ENCODE measurements around the gene SLC39A1.
A peak's percentile ranks its signal among the peaks of the same experiment; 100 is the strongest.

The SLC39A1 gene

DNA sequence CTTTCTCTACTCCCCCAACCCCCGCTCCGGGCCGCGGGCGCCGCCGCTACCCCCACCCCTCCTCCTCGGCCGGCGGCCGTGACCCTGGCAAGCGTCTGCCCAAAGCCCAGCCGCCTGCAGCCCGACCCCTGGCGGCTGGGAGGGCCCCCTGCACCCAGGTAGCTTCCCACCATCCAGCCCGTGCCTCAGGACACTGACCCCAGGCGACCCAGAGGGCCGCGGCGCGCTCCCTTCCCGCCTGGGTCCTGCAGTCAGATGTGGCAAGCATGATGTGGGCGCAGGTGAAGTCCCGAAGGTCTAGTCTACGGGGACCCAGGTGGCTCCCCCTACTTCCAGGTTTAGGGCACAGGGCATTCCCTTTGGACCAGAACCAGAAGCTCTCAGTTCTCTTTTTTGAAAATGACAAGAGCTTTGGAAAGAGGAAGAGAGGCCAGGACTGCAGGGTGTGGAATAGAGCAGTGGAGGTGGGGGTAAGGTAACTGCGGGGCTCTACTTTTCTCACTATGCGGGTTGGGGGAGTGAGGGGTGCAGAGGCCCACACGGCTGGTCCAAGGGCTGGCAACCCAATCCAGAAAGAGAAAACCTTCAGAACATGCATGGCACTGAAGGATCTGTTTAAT is 16.6 kb downstream of the SLC39A1 start, which contains the start of gene DENND4B:
TSS of gene DENND4B (minus strand) at position 97 of the 620 bp plus-strand sequence. CDS start 2,344 bp downstream, outside the sequence.
- peak; percentile 79 to 83 for DNase-seq

DNA sequence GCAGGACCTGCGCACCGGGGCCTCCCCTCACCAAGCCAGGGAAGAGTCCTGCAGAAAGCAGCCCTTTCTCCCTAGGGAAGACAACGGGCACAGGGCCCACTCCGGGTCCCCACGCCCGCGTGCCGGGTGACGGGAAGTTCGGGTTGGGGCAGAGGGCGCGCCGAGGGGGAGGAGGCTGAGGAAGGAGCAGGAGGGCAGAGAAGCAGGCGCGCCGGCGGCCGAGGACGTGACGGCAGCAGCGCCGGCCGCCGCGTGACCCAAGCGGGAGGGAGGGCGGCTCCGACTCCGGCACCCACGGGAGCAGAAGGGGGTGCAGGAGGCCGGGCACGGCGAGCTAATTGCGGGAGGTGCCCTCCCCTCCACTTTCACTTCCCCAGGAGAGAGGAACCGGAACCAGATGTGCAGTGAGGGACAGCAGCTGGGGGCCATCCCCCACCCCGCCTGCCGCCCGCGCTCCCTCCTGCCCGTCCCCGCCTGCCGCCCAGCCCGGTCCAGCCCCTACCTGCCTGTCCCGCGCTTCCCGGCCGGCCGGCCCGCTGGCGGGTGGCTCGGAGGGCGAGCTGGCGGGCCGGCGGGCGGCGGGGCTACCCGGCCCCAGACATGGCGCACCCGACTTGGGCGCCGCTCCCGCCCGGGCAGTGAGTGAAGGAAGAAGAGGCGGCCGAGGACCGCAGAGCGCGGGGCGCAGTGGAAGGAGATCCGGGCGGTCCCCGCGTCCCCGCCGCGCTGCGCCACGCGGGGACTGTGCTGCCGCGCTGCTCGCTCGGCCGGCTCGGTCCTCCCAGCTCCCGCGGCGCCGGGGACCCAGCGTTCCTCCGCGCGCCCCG is 17.3 kb downstream of the SLC39A1 start:
- peak; percentile 86 to 93 for DNase-seq

DNA sequence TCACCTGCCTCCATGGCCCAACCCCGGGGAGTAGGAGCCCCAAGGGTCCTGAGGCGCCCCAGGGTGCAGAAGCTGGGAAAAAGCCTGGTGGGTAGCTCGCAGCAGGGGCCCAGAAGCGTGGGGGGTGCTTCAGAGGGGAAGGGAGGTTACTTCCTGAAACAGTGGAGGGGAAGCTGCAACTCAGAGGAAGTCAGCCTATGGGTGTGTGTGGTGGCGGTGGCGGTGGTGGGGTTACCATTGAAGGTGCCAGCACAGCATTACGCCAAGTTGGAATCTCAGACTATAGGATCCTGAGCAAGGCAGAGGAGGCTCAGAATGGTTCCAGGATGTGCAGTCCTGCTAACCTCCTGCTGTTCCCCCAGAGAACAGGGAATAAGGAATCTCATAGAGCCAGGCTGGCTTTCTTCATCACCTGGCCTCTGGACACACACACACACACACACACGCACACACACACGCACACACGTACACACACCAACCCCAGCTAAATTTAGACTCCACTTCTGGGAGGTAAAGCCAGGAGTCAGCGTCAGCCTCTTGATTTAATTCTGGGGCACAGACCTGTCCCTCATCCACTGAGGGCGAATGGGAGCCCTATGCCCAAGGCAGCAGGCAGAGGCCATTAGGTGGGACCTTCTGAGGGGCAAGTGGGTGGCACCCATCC is 18.1 kb downstream of the SLC39A1 start:
- DNase-seq, result peak; percentile 88

DNA sequence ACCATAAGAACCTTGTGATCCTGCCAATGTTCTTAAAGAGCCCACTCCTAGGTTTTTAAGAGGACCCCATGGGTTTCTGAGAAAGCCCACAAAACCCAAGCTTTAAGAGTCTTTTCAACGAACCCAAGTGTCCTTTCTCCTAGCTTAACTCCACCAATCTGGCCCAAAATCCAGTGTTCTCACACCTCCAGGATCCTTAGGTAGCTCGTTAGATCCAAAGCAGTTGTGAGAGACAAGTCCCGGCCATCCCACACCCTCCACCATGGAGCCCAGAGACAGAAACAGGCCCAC is 18.6 kb downstream of the SLC39A1 start:
- no peak for DNase-seq

DNA sequence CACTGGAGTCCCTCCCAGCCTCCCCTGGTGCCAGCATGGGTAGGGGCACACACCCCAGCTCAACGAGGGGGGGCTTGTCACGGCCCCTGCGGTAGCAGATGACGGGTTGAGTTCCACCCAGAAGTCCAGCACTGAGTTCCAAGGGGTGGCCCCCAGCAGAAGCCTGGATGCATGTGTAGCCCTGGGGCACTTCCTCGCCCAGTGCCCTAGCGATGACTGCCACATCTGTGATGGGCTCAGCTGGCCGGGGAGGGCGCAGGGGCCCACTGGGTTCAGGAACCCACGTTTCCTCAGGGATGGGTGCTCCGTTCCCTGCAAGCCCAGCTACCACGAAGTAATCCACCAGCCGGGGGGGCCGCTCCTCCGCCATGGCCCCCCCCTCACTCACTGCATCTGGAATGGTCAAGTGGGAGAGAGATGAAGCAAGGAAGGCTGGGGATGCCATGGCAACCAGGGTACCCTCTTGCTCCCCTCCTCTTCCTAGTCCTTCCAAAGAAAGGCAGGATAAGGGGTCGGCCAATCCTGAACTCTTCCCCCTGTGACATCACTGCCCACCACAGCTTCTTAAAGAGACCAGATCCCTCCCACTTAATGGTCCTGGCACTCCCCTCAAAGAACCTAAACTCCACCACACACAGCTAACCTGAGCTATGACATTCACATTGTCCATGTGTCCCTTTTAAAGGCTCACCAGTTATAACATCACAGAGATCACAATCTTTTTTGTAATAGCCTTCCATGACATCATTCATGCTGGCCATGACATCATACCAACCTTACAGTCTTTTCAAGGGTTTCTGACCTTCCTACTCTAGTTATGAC is 19.1 kb downstream of the SLC39A1 start:
- peak; percentile 34 to 54 for DNase-seq

DNA sequence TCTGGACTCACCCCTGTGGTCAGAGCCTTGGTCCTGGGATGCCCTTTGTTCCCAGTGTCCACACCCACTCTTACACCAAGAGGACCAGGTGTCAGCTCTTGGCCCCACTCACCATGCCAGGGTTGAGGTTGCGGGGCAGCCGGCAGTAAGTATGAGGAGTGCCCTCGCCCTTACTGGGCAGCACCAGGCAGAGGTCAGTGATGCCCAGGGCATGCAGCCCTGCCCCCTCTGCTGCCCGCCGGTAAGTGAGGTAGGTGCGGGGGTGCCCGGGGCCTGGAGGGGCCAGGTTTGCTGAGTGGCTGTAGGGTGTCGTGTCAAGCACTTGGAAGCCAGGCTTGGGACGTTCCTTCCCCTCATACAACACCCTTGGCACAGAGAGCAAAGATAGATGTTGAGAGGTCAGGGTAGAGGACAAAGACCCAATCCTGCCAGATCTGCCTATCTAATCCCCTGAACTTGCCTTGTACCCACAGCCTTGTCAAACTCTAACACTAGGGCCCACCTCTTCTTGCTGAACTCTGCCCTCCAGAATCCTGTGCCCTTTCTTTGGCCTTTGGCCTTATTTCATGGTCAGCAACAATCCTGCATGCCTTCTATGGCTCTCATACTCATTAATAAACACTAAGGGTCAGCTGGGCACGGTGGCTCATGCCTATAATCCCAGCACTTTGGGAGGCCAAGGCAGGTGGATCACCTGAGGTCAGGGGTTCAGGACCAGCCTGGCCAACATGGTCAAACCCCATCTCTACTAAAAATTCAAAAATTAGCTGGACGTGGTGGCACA is 20.4 kb downstream of the SLC39A1 start:
- no peak for DNase-seq

DNA sequence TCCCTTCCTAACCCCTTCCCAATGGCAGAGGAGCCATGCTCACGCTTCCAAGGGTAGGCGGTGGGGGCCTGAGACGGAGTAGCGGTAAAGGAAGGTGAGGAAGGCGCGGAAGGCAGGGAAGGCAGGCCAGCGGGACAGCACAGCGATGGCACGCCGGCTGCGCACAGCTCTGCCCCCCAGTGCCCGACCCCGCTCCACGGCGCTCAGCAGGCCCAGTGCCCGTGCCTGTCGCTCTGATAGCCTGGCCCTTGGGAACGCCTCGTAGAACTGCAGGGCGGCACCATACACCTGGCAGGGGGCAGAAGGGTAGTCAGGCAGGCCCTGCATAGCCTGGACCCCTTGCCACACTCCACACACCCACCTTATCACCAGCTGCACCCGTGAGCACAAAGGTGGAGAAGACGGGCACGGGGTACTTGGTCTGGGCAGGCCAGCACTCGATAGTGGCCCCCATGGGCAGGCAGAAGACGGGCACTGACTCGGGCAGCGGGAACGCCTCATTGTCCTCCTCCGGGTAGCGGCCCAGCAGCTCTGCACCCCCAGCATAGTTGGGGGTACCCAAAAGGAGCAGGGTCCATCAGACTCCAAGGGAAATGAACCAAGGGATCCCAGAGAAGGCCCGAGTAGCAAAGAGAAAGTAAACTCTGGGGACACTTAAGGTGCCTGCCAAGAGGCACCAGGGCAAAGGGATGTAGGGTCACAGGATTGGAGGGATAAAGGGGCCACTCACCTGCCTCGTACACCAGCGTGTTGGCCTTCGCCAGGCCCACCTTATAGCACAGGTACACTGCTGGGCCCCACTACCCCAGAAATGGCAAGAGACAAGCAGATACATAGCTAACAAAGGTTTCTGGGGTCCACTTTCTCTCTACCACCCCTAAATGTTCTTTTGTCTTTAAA is 21.3 kb downstream of the SLC39A1 start:
- no peak for DNase-seq

DNA sequence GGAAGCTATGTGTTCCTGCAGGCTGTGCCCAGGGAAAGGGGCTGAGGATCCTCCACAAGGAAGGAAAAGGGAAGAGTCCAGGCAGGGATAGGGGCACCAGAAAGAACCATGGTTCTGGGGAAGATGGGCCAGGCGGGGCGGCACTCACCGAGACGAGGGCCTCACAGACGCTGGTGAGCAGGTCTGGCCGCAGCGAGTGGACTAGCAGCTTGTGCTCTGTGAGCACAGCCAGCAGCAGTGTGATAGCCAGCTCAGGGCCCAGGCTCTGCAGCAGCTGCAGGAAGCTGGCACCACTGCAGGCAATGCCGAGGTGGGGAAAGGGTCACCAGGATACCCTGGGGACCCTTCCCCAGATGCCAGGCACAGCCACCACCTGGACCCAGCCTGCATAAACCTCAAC is 22.6 kb downstream of the SLC39A1 start:
- no peak for DNase-seq

DNA sequence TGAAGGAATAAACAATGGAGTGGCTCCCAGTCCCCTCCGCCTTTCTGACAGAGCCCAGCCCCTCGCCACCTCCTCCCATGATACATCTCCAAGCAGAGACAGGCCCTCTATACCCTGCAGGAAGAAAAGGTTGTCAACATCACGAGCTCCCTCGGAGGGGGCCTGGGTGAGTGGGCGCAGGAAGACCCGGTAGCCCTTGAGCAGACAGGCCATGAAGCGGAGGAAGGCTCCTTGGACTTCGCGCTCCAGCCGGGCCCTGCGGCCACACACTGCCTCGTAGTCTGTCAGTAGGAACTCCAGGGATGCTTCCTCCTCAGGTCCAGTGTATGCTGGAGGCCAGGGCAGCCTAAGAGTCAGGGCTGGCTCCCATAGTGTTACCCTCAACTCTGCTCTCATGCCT is 23.9 kb downstream of the SLC39A1 start:
- DNase-seq, result no peak

DNA sequence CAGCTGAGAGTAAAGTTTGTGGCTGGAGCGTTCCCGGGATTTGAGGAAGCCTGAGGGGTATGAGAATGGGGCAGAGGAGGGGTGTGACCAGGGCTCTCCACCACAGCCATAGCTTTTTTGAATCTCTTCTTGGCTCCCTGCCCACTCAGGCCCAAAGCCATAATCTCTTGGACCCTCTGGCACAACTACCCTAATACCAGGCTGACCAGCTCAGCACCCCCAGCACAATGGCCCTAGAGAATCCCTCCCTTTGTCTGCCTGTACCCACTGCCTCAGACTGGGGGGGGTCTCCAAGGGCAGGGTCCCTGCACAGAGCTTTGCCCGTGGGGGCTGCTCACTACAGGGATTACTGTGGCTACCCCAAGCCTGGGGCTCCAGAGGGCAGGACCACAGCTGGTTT is 24.3 kb downstream of the SLC39A1 start:
- no peak for DNase-seq

DNA sequence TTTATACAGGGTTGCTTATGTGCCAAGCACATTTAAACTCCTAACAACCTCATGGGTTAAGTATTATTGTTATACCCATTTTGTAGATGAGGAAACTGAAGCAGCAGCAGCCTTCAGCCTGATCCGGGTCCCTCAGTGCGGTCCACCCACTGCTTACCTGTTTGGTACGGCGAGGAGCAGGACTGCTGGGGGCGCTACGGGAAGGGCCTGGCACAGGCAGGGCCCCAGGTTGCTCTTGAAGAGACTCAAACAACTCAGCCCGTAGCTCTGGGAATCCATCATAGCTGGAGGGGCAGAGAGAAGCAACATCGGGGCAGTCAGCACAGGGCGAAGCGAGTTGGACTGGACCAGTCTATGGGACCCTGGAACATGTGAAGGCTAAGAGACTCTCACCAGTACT is 26.0 kb downstream of the SLC39A1 start:
- no peak for DNase-seq

DNA sequence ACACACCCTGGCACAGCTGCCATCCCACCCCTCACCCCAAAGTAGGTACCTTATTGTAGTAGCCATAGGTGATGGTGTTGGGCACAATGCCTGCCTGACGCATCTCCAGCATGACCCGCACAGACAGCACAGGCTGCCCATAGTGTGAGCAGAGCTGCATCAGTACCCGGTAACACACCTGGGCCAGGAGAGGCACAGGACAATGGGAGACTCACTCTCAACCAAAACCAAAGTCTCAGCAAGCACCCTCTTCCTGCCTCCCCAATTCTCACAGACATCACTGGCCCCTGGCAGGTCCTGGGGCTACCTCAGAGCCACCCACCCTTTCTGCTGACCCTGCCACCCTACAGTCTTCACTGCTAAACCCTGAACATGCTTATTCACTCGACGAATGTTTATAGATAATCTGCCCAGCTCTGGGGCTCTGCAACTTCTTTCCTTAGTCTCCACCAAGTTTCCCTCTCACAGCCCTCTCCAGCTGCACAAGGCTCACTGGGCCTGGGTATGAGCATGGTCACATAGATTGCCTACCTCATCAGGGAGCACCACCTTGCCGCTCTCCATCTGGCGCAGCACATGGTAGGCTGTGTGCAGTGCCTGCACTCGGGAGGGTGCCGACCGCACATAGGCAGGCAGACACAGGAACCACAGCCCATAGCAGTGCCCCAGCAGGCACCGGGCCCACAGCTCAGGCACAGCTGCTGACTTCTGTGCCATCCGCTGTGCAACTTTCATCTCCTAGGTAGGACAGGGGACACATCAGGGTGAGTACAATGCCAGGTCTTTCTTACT is 27.1 kb downstream of the SLC39A1 start:
- no peak for DNase-seq

DNA sequence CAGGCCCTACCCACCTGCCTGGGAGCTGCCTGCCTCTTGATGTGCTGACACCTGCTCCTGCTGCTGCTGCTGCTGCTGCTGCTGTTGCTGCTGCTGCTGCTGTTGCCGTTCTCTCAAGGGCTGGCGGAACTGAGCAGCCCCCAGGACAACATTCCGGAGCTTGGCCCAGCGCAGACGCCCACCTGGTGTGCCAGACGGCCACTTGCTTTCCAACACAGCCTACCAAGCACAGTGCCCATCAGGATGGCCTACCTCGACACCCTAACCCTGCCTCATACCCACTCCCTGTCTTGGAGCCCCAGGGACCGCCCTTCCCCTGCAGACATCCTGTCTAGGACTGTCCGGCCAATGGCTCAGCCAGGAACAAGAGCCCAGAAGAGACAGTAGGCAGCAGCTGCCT is 28.6 kb downstream of the SLC39A1 start:
- DNase-seq, result no peak

DNA sequence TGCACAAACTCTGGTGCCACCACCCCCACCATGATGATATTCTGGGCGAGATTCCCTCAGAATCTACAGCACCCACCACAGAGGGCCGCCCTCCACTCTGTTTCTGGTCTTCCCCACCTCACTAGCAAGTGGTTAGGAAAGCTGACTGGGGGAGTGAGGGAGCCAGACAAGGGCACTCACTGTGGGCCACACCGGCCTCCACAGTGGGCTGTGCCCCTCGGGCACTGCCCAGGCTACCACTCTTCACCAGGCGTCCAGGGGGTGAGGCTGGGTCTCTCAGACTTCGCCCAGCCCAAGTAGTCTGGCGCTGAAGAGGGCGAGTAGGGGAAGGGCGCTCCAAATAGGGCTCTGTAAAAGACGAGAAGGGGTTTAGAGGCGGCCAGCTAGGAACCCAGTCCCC is 29.4 kb downstream of the SLC39A1 start:
- no peak for DNase-seq

DNA sequence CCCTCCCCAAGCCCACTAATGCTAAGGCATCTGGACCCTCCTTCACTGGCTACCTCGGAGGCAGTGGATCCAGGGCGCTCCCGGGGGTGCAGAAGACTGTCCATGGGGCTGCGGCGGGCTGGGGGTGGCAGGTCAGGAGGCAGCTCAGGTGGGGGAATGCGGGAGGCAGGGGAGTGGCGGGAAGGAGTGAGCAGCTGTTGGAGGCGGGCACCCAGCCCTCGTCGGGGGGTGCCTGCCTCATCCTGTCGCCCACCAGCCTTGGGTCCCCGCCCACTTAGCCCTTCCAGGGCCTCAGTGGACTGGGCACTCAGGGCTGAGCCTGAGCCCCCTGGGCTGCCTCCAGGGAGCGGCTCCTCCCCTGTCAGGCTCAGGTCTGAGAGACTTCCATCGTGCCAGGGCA is 29.9 kb downstream of the SLC39A1 start:
- DNase-seq, result no peak

DNA sequence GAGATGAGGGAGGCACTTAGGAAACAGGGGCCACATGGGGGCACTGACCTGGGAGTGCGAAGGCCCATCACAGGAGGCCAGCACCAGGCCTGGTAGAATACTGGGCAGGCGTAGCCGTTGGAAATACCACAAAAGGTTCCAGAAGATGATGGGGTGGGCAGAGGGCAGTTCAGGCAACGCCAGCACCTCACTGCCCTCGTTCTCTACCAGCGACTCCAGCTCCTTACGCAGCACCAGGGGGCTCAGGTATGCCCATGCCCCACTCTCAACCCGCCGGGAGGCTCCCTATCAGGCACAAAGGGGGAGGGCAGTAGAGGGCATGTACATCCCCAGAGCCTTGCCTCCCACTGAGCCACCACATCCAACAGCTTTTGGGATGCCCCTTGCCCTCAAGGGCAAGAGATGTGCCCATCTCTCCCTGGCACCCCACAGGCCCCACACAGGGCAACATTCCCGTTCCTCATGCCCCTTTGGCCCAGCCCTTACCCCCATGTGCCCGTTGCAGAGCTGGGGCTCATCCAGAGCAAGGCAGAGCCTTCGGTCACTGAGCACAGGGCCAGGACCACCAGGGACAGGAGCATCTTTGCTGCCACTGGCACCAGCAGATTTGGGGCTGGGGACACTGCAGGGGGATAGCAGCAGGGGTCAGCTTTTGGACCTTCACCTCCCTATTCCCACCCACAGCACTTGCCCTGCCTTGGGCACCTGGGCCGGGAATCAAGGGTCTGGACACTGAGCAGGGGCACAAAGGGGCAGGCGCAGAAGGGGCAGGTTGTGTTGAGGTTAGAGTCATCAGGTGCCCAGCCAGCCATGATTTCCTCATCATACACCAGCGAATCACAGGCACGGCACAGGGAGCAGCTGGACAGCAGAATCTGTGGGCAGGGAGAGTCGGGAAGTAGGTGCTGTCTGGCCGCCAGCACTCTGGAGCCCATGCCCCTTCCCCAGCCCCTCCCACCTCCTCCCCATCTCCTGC is 30.9 kb downstream of the SLC39A1 start:
- no peak for DNase-seq

DNA sequence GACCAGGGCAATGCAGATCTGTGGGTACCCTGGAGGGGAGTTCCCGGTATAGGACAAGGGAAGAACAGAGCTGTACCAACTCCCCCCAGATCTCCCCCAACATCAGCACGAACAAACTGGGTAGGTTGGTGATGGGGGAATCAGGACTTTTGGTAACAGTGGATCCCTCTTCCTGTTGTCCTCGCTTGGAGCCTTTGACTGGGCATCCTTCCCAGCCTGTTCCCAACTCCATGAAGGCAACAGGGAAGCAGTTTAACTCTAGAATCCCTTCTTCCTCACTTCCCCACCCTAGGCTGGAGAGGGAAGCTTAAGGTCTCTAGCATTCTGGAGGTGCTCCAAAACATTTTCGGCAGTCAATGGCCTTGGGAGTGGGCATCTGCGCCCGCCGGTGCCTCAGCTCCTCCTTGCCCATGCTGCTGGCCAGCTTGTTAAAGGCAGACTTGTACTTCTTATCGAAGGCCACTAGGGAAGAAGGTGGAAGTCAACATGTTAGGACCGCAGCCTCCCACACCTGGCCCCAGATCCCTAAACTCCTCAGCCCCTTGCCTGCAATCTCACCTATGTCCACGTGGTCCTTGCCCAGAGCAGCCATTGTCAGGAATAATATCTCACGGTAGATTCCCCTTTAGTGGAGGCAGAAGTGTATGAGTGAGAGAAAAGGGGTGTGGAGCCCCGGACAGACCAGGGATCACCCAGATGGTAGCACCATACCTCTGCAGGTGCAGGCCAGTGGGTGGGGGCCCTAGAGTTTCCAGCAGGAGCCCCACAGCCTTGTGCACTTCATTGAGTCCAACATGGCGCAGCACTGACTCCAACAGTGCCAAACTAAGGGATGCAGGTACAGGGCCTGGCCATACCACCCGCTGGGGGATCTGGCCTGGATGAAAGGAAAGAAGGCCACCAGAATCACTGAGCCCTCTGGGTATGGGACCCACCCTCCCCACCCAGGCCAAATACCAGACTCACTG is 33.1 kb downstream of the SLC39A1 start:
- DNase-seq, result no peak

DNA sequence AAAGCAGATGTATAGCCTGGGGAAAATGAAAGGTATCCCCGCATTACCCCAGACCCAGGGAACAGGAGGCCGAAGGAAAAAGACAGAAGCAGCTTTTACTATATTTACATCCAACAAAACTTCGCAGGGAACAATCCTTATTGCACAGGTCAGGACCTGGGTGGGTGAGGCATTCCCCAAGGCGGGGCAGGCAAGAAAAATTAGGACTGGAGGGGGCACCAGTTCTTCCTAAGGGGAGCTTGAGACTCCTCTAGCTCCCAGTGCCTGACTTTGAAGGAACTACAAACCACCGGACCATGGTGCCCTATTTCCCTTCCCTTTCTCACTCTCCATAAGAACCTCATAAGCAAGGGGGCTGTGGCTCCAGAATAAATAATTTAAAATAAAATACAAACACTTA is 33.9 kb downstream of the SLC39A1 start:
- no peak for DNase-seq
